GM23248 (cell line): ENCODE results near the gene SHC1. TPM values are rescaled to one million over a fixed set of nuclear protein-coding genes. Genes with fewer than 3 reads are reported as not detected.
"Not testable (repeated sequence)": the region's sequence is repeated elsewhere in the genome, so short reads cannot be mapped to it uniquely, and the experiment has no call there.

Experiments used
- DNase-seq: peaks from one replicate; pipeline ENCODE4 v3.0.0-alpha.2; 2015
- H2AFZ ChIP-seq: fragments of 200-600 bp; sonication (generic); 2 replicates; pipeline ENCODE4 v1.6.1; 2016; ENCODE audit warnings: antibody characterized with exemption
- H3F3A ChIP-seq: fragments of 200-600 bp; sonication (generic); 2 replicates; pipeline ENCODE4 v1.6.1; 2016; ENCODE audit warnings: mild to moderate bottlenecking, antibody characterized with exemption, mixed run types; ENCODE audit not compliant: insufficient read depth
- H3K27ac ChIP-seq: fragments of 200-600 bp; sonication (generic); 2 replicates; pipeline ENCODE4 v1.5.1; 2016; ENCODE audit warnings: mild to moderate bottlenecking
- H3K27me3 ChIP-seq: fragments of 200-600 bp; sonication (generic); replicated peaks from 2 replicates; pipeline ENCODE4 v1.6.1; 2016; ENCODE audit warnings: mild to moderate bottlenecking; ENCODE audit not compliant: insufficient read depth
- H3K36me3 ChIP-seq: fragments of 200-600 bp; sonication (generic); 2 replicates; pipeline ENCODE4 v1.6.1; 2016; ENCODE audit warnings: low read depth, mild to moderate bottlenecking
- H3K4me1 ChIP-seq: fragments of 200-600 bp; sonication (generic); 2 replicates; pipeline ENCODE4 v1.6.1; 2016; ENCODE audit warnings: mild to moderate bottlenecking; ENCODE audit not compliant: insufficient read depth
- H3K4me2 ChIP-seq: fragments of 200-600 bp; sonication (generic); one replicate; pipeline ENCODE4 v1.6.1; 2016; ENCODE audit warnings: mild to moderate bottlenecking; ENCODE audit not compliant: unreplicated experiment
- H3K4me3 ChIP-seq: fragments of 200-600 bp; sonication (generic); 2 replicates; pipeline ENCODE4 v1.5.1; 2016; ENCODE audit warnings: mild to moderate bottlenecking
- H3K79me2 ChIP-seq: fragments of 200-600 bp; sonication (generic); 2 replicates; pipeline ENCODE4 v1.6.1; 2016; ENCODE audit warnings: mild to moderate bottlenecking; ENCODE audit not compliant: insufficient read depth
- H3K9ac ChIP-seq: fragments of 200-600 bp; sonication (generic); 2 replicates; pipeline ENCODE4 v1.6.1; 2016; ENCODE audit warnings: mild to moderate bottlenecking
- H3K9me2 ChIP-seq: fragments of 200-600 bp; sonication (generic); 2 replicates; pipeline ENCODE4 v1.6.1; 2016; ENCODE audit warnings: mixed run types, mild to moderate bottlenecking, moderate library complexity; ENCODE audit not compliant: insufficient read depth
- H3K9me3 ChIP-seq: fragments of 200-600 bp; sonication (generic); one replicate; pipeline ENCODE4 v1.6.1; 2017; ENCODE audit warnings: low read depth
- H4K20me1 ChIP-seq: fragments of 200-600 bp; sonication (generic); 2 replicates; pipeline ENCODE4 v1.6.0; 2016; ENCODE audit not compliant: insufficient read depth
- EZH2 ChIP-seq: fragments of 200-600 bp; sonication (generic); IDR thresholded peaks from 2 replicates; pipeline ENCODE4 v1.6.1; 2018; ENCODE audit warnings: antibody characterized with exemption, mild to moderate bottlenecking; ENCODE audit not compliant: insufficient read depth, poor library complexity, severe bottlenecking
- EZH2phosphoT487 ChIP-seq: fragments of 200-600 bp; sonication (generic); IDR thresholded peaks from 2 replicates; pipeline ENCODE4 v1.6.1; 2018; ENCODE audit warnings: antibody characterized with exemption, moderate library complexity, mild to moderate bottlenecking, low read depth; ENCODE audit not compliant: insufficient read depth
- WGBS, 2 experiments: methylation state at CpG; one replicate each; pipeline ENCODE4 v1.1.6; 2015 to 2017; ENCODE audit warnings: low lambda C conversion rate in 2 of 2, low coverage in 1 of 2; ENCODE audit errors: missing lambda C conversion rate in 2 of 2; 5-methylcytosine and 5-hydroxymethylcytosine counted together
- in situ Hi-C: fragments of 300-500 bp; cut with MboI; formaldehyde crosslinking; loops from 2 replicates; pipeline ENCODE4 v1.15.0; 2020
- polyA plus RNA-seq: library from polyadenylated mRNA; unstranded; fragments of >200 nt; fragmentation: Nextera tagmentation; extraction: Ambion mirVana; gene quantifications from 2 replicates; pipeline ENCODE4 v1.2.1, GENCODE V29; 2016
- total RNA-seq: library from RNA; depleted of rRNA; stranded (reverse); fragments of >200 nt; shearing (Covaris generic); gene quantifications from 2 replicates; pipeline ENCODE4 v1.2.3, GENCODE V29; 2014

SHC1 gene
- total and polyA plus RNA-seq, 2 experiments from 2014 or later, result 278 to 319 TPM

GRCh38 chr1:154999571-155000410 is 29.2 kb upstream of the SHC1 start:
- no peaks in the 10 kb centered on the region for H3K9me3 ChIP-seq
- no peaks in the 10 kb centered on the region for H3K36me3 ChIP-seq
- peaks cover 21% of the 10 kb centered on the region for H3K79me2 ChIP-seq
- H3F3A ChIP-seq, result peaks cover 5% of the 10 kb centered on the region; the same call in 1 of the 2 replicates
- no peaks in the 10 kb centered on the region for H3K9me2 ChIP-seq
- peaks cover 17% of the 10 kb centered on the region for H3K4me1 ChIP-seq
- no peaks in the 10 kb centered on the region for H3K27me3 ChIP-seq
- WGBS, 2 experiments, result 4% methylated on average over 24 to 45 of the region's 50 CpGs
- peak overlapping the region; percentile 43 for H3K9ac ChIP-seq
- H3K4me2 ChIP-seq, result peak overlapping the region; percentile 79
- in situ Hi-C loops, result no loop called here
- H4K20me1 ChIP-seq, result no peaks in the 10 kb centered on the region
- peak overlapping the region; percentile 21 for H3K27ac ChIP-seq
- TF ChIP-seq EZH2phosphoT487, result no peak
- H3K4me3 ChIP-seq, result peak overlapping the region; percentile 63
- peak; percentile 35 for DNase-seq
- peak overlapping the region; percentile 76 for H2AFZ ChIP-seq

DNA sequence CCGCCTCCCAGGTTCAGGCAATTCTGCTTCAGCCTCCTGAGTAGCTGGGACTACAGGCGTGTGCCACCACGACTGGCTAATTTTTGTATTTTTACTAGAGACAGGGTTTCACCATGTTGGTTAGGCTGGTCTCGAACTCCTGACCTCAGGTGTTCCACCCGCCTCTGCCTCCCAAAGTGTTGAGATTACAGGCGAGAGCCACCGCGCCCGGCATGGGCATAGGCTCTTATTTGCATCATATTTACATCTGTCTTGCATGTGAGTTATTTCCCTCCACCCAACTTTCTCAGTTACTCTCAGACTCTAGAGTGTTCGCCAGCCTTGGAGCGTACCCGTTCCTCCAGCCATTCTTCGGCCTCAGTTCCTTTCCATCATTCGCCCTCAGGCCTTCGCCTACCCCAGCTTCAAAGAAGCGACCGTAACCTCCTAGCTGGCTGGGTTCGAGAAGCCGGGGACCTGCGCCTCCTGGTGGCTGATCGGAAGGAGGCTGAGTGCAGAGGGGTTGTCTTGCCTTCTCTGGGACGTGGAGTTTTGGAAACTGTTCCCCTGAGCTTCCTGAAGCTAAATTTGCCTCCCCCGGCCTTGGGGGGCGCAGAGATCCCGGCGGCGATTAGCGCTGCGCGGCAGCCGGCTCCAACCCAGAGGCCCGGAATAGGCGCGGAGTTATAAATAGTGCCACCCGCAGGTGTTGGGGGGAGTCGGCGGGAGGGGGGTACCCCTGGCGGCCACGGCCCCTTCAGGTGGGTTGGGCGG is 28.4 kb upstream of the SHC1 start:
- Histone ChIP-seq H3K4me3 (peak overlapping the region; percentile 63), H3K79me2 (peaks cover 13% of the 10 kb centered on the region), H3K27me3 (no peaks in the 10 kb centered on the region), H3F3A (peaks cover 5% of the 10 kb centered on the region; the same call in 1 of the 2 replicates), H3K9me3 (no peaks in the 10 kb centered on the region), H3K27ac (no peak overlapping the region; the same call in 1 of the 2 replicates), H3K4me2 (peak overlapping the region; percentile 79), H3K9ac (peak overlapping the region; percentile 43), H3K36me3 (no peaks in the 10 kb centered on the region), H2AFZ (peak overlapping the region; percentile 76), H3K4me1 (peaks cover 10% of the 10 kb centered on the region), H4K20me1 (no peaks in the 10 kb centered on the region), H3K9me2 (no peaks in the 10 kb centered on the region)
- no peak for TF ChIP-seq EZH2phosphoT487
- no peak for TF ChIP-seq EZH2
- in situ Hi-C loops, result no loop called here
- DNase-seq, result peak; percentile 81
- 12 to 15% methylated on average over 34 to 38 of the region's 40 CpGs for WGBS, 2 experiments

- Histone ChIP-seq H3K4me1 (peaks cover 10% of the 10 kb centered on the region), H3K27me3 (no peaks in the 10 kb centered on the region), H3K79me2 (peaks cover 6% of the 10 kb centered on the region), H4K20me1 (no peaks in the 10 kb centered on the region), H3F3A (peaks cover 5% of the 10 kb centered on the region; the same call in 1 of the 2 replicates), H3K27ac (no peak overlapping the region), H3K4me2 (no peak overlapping the region), H3K9ac (no peak overlapping the region), H3K36me3 (no peaks in the 10 kb centered on the region), H2AFZ (no peak overlapping the region), H3K9me3 (no peaks in the 10 kb centered on the region), H3K9me2 (no peaks in the 10 kb centered on the region), H3K4me3 (no peak overlapping the region)
- DNase-seq, result no peak
- in situ Hi-C loops, result no loop called here
- no peak for TF ChIP-seq EZH2
- TF ChIP-seq EZH2phosphoT487, result no peak
- 75 to 79% methylated on average over 15 to 16 of the region's 16 CpGs for WGBS, 2 experiments
Measured at GRCh38 chr1:154998201-154998780, 27.7 kb upstream of the SHC1 start.

GRCh38 chr1:154996966-154997701 is 26.6 kb upstream of the SHC1 start:
- Histone ChIP-seq H3K9me2 (no peaks in the 10 kb centered on the region), H3K79me2 (no peaks in the 10 kb centered on the region), H3K27ac (no peak overlapping the region), H3K9me3 (no peaks in the 10 kb centered on the region), H4K20me1 (no peaks in the 10 kb centered on the region), H3K4me3 (no peak overlapping the region), H3F3A (peaks cover 5% of the 10 kb centered on the region; the same call in 1 of the 2 replicates), H3K4me2 (no peak overlapping the region), H3K4me1 (peaks cover 10% of the 10 kb centered on the region), H2AFZ (no peak overlapping the region), H3K9ac (no peak overlapping the region), H3K27me3 (no peaks in the 10 kb centered on the region), H3K36me3 (no peaks in the 10 kb centered on the region)
- WGBS, 2 experiments, result 92 to 96% methylated on average over 15 of the region's 15 CpGs
- no peak for DNase-seq
- in situ Hi-C loops, result no loop called here
- TF ChIP-seq EZH2phosphoT487, result no peak
- no peak for TF ChIP-seq EZH2

- H3K79me2 ChIP-seq, H3K9me3 ChIP-seq, H2AFZ ChIP-seq, in situ Hi-C loops, H3K9me2 ChIP-seq, H3K4me3 ChIP-seq, H3K27me3 ChIP-seq, H3F3A ChIP-seq, H4K20me1 ChIP-seq, H3K36me3 ChIP-seq, H3K4me2 ChIP-seq, H3K9ac ChIP-seq: not testable (repeated sequence)
- Histone ChIP-seq H3K4me1 (peaks cover 10% of the 10 kb centered on the region), H3K27ac (peak overlapping the region; percentile 36)
- DNase-seq, result peak; percentile 86
- WGBS, 2 experiments, result 59 to 61% methylated on average over 13 of the region's 13 CpGs
Measured at GRCh38 chr1:154995301-154995983, 24.9 kb upstream of the SHC1 start.
